K562 (cell line): ENCODE measurements around the gene TMSB4X. TPM values are rescaled to one million over a fixed set of nuclear protein-coding genes. Genes with fewer than 3 reads are reported as not detected.

Experiments used
- CC2D1A ChIP-seq: fragments of 450-650 bp; IDR thresholded peaks from 2 replicates; pipeline ENCODE4 v1.6.1; 2017; ENCODE audit warnings: mild to moderate bottlenecking
- CHCHD3 ChIP-seq: fragments of 250-450 bp; sonication (Bioruptor Pico); IDR thresholded peaks from 2 replicates; pipeline ENCODE4 v2.1.2; 2022; ENCODE audit warnings: mild to moderate bottlenecking
- CREM ChIP-seq: IDR thresholded peaks from 2 replicates; pipeline ENCODE4 v1.6.1; 2014; ENCODE audit warnings: antibody characterized with exemption, low read depth
- MYC ChIP-seq, 2 experiments: fragments of 250-450 bp in 1 of 2; sonication (Bioruptor Pico) in 1 of 2; IDR thresholded peaks; 2 replicates each; pipeline versions ENCODE4 v1.5.1 to v1.6.1; 2012 to 2021; ENCODE audit warnings: low read depth in 2 of 2, borderline replicate concordance in 1 of 2, improper control_type of control experiment in 1 of 2, low read length in 1 of 2, mild to moderate bottlenecking in 1 of 2, moderate library complexity in 1 of 2
- SNRNP70 ChIP-seq: fragments of 200-400 bp; formaldehyde crosslinking; optimal IDR thresholded peaks from 2 replicates; pipeline ENCODE3; 2017; ENCODE audit warnings: low read depth, low read length
- SREBF1 ChIP-seq: fragments of 150-350 bp; IDR thresholded peaks from 2 replicates; pipeline ENCODE4 v1.6.1; 2014; ENCODE audit warnings: antibody characterized with exemption, low read depth, low read length, borderline replicate concordance
- TAL1 ChIP-seq: fragments of 450-650 bp; IDR thresholded peaks from 2 replicates; pipeline ENCODE4 v1.6.1; 2016; ENCODE audit warnings: mild to moderate bottlenecking
- ZBTB7A ChIP-seq: IDR thresholded peaks from 2 replicates; pipeline ENCODE4 v1.6.1; 2011; ENCODE audit warnings: low read depth, mild to moderate bottlenecking, low read length, moderate library complexity, borderline replicate concordance; ENCODE audit not compliant: control insufficient read depth
- ZNF282 ChIP-seq: sonication (generic); formaldehyde crosslinking; IDR thresholded peaks from 2 replicates; pipeline ENCODE4 v1.8.1; 2023; ENCODE audit warnings: missing genetic modification reagents
- ZNF3 ChIP-seq: fragments of 250-450 bp; sonication (Bioruptor Pico); IDR thresholded peaks from 2 replicates; pipeline ENCODE4 v1.5.0; 2021; ENCODE audit warnings: mild to moderate bottlenecking, moderate library complexity
- ZNF41 ChIP-seq: fragments of 250-450 bp; sonication (Bioruptor Pico); conservative IDR thresholded peaks from 2 replicates; pipeline ENCODE4 v1.4.0; 2020; ENCODE audit warnings: mild to moderate bottlenecking
- polyA plus RNA-seq, 8 experiments: library from polyadenylated mRNA; depleted of rRNA in 4 of 8; stranded (reverse) in 5 of 8; unstranded in 3 of 8; fragments of >200 nt; fragmentation: Nextera tagmentation in 2 of 8; fragmentation: Illumina TruSeq in 1 of 8; extraction: Ambion mirVana in 2 of 8; extraction: Trizol in 1 of 8; gene quantifications; 2 replicates each; pipeline versions ENCODE4 v1.2.1 to v1.2.3, GENCODE V29; 2011 to 2014; ENCODE audit warnings: inconsistent platforms in 1 of 8, missing spikeins in 1 of 8
- total RNA-seq, 7 experiments: library from RNA; depleted of rRNA in 6 of 7; stranded (reverse); fragments of >200 nt in 6 of 7; fragmentation: Illumina TruSeq in 2 of 7; extraction: Trizol in 2 of 7; gene quantifications; 2 replicates each; pipeline versions ENCODE4 v1.2.1 to v1.2.3, GENCODE V29; 2011 to 2021; ENCODE audit warnings: low replicate concordance in 1 of 7
- TF ChIP-seq, protein P1 (sequence below), 3 experiments: IDR thresholded peaks in 2 of 3; conservative IDR thresholded peaks in 1 of 3; 2 replicates each; pipeline ENCODE4 v1.5.1; 2011 to 2012; ENCODE audit warnings: low read length in 3 of 3, mild to moderate bottlenecking in 3 of 3, control low read depth in 2 of 3, improper control_type of control experiment in 1 of 3, inconsistent platforms in 1 of 3, low read depth in 1 of 3, mixed read lengths in 1 of 3, moderate library complexity in 1 of 3; ENCODE audit not compliant: insufficient read depth in 2 of 3
- TF ChIP-seq, protein P2 (sequence below): fragments of 250-450 bp; sonication (Bioruptor Pico); IDR thresholded peaks from 2 replicates; pipeline ENCODE4 v1.5.0; 2021
- TF ChIP-seq, protein P3 (sequence below): fragments of 450-650 bp; IDR thresholded peaks from 2 replicates; pipeline ENCODE4 v1.6.1; 2016; ENCODE audit warnings: mild to moderate bottlenecking
- TF ChIP-seq, protein P4 (sequence below): fragments of 150-350 bp; IDR thresholded peaks from 2 replicates; pipeline ENCODE4 v1.6.1; 2014; ENCODE audit warnings: low read depth, mild to moderate bottlenecking, low read length, borderline replicate concordance
- TF ChIP-seq, protein P5 (sequence below): sonication (generic); IDR thresholded peaks from 2 replicates; pipeline ENCODE4 v1.6.1; 2016

TMSB4X gene
- total and polyA plus RNA-seq, 9 of the 15 experiments (the other 6 are each of a cell fraction or from before 2014, with no cell fraction given), result 1,035 to 2,035 (median 1,529) TPM

DNA sequence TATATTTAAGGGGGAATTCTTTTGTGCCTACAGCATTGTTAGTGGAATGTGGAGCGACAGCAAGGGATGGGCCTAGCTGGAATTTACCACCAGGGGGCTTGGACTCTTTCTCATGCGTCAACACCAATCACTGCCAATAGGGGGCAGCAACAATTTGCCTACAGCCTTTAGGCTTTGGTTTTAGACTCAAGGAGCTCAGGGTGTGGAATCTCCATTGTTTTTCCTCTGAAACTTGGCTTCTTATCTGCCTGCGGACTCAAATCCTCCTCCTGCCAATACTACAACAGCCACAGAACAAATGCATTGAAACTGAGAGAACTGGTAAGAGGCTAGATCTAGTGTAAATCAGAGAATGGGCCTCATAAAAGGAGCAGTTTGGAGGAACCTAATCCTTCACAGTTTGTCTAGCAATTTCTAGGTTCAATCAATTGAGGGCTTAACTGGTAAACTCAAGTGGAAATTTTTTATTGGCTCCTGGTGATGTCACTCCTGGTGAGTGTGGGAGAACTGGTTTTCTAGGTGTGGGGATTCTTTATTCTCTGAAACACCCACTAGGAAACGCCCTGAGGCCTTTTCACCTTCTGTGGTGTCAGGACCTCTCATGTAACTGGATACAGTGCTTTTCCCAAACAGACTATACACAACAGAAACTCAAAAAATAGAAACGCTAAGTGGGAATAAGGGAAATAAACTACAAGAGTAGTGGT lies 27.9 kb upstream of the TMSB4X start (continued):
- TF ChIP-seq, protein P1, sequence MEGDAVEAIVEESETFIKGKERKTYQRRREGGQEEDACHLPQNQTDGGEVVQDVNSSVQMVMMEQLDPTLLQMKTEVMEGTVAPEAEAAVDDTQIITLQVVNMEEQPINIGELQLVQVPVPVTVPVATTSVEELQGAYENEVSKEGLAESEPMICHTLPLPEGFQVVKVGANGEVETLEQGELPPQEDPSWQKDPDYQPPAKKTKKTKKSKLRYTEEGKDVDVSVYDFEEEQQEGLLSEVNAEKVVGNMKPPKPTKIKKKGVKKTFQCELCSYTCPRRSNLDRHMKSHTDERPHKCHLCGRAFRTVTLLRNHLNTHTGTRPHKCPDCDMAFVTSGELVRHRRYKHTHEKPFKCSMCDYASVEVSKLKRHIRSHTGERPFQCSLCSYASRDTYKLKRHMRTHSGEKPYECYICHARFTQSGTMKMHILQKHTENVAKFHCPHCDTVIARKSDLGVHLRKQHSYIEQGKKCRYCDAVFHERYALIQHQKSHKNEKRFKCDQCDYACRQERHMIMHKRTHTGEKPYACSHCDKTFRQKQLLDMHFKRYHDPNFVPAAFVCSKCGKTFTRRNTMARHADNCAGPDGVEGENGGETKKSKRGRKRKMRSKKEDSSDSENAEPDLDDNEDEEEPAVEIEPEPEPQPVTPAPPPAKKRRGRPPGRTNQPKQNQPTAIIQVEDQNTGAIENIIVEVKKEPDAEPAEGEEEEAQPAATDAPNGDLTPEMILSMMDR (IDR thresholded peaks at IDR 0.05 in 2 of 3, conservative IDR thresholded peaks at IDR 0.05 in 1 of 3; ENCODE audit: insufficient read depth in 2 of 3, low read depth in 1 of 3, low read length in 3 of 3), result peak; percentile 97 to 100 (median 100)
- TF ChIP-seq, protein P2, sequence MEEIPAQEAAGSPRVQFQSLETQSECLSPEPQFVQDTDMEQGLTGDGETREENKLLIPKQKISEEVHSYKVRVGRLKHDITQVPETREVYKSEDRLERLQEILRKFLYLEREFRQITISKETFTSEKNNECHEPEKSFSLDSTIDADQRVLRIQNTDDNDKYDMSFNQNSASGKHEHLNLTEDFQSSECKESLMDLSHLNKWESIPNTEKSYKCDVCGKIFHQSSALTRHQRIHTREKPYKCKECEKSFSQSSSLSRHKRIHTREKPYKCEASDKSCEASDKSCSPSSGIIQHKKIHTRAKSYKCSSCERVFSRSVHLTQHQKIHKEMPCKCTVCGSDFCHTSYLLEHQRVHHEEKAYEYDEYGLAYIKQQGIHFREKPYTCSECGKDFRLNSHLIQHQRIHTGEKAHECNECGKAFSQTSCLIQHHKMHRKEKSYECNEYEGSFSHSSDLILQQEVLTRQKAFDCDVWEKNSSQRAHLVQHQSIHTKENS, result no peak
- TF ChIP-seq TAL1, result no peak
- peak; percentile 80; the same call in 1 of the 2 replicates for TF ChIP-seq CC2D1A
- TF ChIP-seq, protein P3, sequence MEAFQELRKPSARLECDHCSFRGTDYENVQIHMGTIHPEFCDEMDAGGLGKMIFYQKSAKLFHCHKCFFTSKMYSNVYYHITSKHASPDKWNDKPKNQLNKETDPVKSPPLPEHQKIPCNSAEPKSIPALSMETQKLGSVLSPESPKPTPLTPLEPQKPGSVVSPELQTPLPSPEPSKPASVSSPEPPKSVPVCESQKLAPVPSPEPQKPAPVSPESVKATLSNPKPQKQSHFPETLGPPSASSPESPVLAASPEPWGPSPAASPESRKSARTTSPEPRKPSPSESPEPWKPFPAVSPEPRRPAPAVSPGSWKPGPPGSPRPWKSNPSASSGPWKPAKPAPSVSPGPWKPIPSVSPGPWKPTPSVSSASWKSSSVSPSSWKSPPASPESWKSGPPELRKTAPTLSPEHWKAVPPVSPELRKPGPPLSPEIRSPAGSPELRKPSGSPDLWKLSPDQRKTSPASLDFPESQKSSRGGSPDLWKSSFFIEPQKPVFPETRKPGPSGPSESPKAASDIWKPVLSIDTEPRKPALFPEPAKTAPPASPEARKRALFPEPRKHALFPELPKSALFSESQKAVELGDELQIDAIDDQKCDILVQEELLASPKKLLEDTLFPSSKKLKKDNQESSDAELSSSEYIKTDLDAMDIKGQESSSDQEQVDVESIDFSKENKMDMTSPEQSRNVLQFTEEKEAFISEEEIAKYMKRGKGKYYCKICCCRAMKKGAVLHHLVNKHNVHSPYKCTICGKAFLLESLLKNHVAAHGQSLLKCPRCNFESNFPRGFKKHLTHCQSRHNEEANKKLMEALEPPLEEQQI, result peak; percentile 57; the same call in 1 of the 2 replicates
- TF ChIP-seq CHCHD3 (CRISPR knock-in tag), result no peak
- TF ChIP-seq, protein P4, sequence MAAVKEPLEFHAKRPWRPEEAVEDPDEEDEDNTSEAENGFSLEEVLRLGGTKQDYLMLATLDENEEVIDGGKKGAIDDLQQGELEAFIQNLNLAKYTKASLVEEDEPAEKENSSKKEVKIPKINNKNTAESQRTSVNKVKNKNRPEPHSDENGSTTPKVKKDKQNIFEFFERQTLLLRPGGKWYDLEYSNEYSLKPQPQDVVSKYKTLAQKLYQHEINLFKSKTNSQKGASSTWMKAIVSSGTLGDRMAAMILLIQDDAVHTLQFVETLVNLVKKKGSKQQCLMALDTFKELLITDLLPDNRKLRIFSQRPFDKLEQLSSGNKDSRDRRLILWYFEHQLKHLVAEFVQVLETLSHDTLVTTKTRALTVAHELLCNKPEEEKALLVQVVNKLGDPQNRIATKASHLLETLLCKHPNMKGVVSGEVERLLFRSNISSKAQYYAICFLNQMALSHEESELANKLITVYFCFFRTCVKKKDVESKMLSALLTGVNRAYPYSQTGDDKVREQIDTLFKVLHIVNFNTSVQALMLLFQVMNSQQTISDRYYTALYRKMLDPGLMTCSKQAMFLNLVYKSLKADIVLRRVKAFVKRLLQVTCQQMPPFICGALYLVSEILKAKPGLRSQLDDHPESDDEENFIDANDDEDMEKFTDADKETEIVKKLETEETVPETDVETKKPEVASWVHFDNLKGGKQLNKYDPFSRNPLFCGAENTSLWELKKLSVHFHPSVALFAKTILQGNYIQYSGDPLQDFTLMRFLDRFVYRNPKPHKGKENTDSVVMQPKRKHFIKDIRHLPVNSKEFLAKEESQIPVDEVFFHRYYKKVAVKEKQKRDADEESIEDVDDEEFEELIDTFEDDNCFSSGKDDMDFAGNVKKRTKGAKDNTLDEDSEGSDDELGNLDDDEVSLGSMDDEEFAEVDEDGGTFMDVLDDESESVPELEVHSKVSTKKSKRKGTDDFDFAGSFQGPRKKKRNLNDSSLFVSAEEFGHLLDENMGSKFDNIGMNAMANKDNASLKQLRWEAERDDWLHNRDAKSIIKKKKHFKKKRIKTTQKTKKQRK, result no peak
- no peak for TF ChIP-seq ZBTB7A
- TF ChIP-seq ZNF3, result no peak
- TF ChIP-seq ZNF282 (CRISPR knock-in tag), result no peak
- TF ChIP-seq, protein P5, sequence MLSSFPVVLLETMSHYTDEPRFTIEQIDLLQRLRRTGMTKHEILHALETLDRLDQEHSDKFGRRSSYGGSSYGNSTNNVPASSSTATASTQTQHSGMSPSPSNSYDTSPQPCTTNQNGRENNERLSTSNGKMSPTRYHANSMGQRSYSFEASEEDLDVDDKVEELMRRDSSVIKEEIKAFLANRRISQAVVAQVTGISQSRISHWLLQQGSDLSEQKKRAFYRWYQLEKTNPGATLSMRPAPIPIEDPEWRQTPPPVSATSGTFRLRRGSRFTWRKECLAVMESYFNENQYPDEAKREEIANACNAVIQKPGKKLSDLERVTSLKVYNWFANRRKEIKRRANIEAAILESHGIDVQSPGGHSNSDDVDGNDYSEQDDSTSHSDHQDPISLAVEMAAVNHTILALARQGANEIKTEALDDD, result peak; percentile 44; the same call in 1 of the 2 replicates
- TF ChIP-seq SNRNP70, result no peak
- TF ChIP-seq SREBF1, result no peak
- no peak for TF ChIP-seq ZNF41 (CRISPR knock-in tag)
- peak; percentile 71; the same call in 1 of the 2 replicates for TF ChIP-seq CREM
- TF ChIP-seq MYC (IDR thresholded peaks at IDR 0.05; ENCODE audit: low read depth, low read length), result peak; percentile 21; the same call in 1 of the 2 replicates
- no peak for TF ChIP-seq MYC (CRISPR knock-in tag; IDR thresholded peaks at IDR 0.05; ENCODE audit: borderline replicate concordance, low read depth)
